CD4-positive, alpha-beta T cell (primary cell): ENCODE data around the gene ILDR1. TPM values are rescaled to one million over a fixed set of nuclear protein-coding genes. Genes with fewer than 3 reads are reported as not detected.

Experiments used
- ATAC-seq: fragments of 200-7000 bp; cut with Tn5 transposase; one replicate; pipeline ENCODE4 v1.10.0; 2022; ENCODE audit warnings: mild to moderate bottlenecking; ENCODE audit not compliant: poor library complexity
- CTCF ChIA-PET: fragments of 350-600 bp; sonication (Branson Sonifier 250); formaldehyde crosslinking; loops from one replicate; lab custom pipeline; 2021; ENCODE audit warnings: antibody characterized with exemption, inconsistent platforms; lab: Charles Lee
- POLR2A ChIA-PET: fragments of 350-600 bp; sonication (Branson Sonifier 250); formaldehyde crosslinking; loops from one replicate; lab custom pipeline; 2021; ENCODE audit warnings: antibody characterized with exemption, inconsistent platforms; lab: Charles Lee
- DNase-seq, 14 experiments: peaks; one replicate each; pipeline ENCODE4 v3.0.0-alpha.2; 2013 to 2020; ENCODE audit warnings: mixed read lengths in 2 of 14
- H3K27ac ChIP-seq, 2 donors: one replicate each; pipeline versions ENCODE4 v1.5.1 to v1.7.0; 2013; ENCODE audit warnings: low read length in 2 of 2, low read depth in 1 of 2, mild to moderate bottlenecking in 1 of 2
- H3K27me3 ChIP-seq, 2 experiments: 1 replicate in 1 of 2; 2 replicates in 1 of 2; pipeline versions ENCODE4 v1.6.1 to v1.7.0; 2013; ENCODE audit warnings: low read length in 2 of 2, control low read depth in 1 of 2, mild to moderate bottlenecking in 1 of 2, moderate library complexity in 1 of 2; ENCODE audit not compliant: insufficient read depth in 2 of 2, control insufficient read depth in 1 of 2
- H3K36me3 ChIP-seq: one replicate; pipeline ENCODE4 v1.6.1; 2013; ENCODE audit warnings: low read length, control low read depth; ENCODE audit not compliant: insufficient read depth
- H3K4me1 ChIP-seq: one replicate; pipeline ENCODE4 v1.6.1; 2013; ENCODE audit warnings: low read length, control low read depth; ENCODE audit not compliant: insufficient read depth
- H3K4me3 ChIP-seq: one replicate; pipeline ENCODE4 v1.5.1; 2013; ENCODE audit warnings: mild to moderate bottlenecking, low read length, moderate library complexity
- H3K9me3 ChIP-seq, 2 experiments: 1 replicate in 1 of 2; 2 replicates in 1 of 2; pipeline versions ENCODE4 v1.6.1 to v1.7.0; 2013; ENCODE audit warnings: low read length in 2 of 2, mild to moderate bottlenecking in 2 of 2, control low read depth in 1 of 2, moderate library complexity in 1 of 2; ENCODE audit not compliant: control insufficient read depth in 1 of 2, insufficient read depth in 1 of 2
- H3K27ac Mint-ChIP-seq: one replicate; pipeline ENCODE4 v1.8.0; 2020; ENCODE audit warnings: mixed read lengths
- H3K27me3 Mint-ChIP-seq: one replicate; pipeline ENCODE4 v1.8.0; 2021; ENCODE audit warnings: mixed read lengths
- H3K36me3 Mint-ChIP-seq: one replicate; pipeline ENCODE4 v1.8.0; 2021; ENCODE audit warnings: low read depth, mixed read lengths
- H3K4me1 Mint-ChIP-seq: one replicate; pipeline ENCODE4 v1.8.0; 2021; ENCODE audit warnings: low read depth, mixed read lengths
- H3K4me3 Mint-ChIP-seq: one replicate; pipeline ENCODE4 v1.8.0; 2020; ENCODE audit warnings: mild to moderate bottlenecking, mixed read lengths
- H3K9me3 Mint-ChIP-seq: one replicate; pipeline ENCODE4 v1.8.0; 2020; ENCODE audit warnings: mixed read lengths
- CTCF ChIP-seq: fragments of 200-600 bp; IDR thresholded peaks from one replicate; pipeline ENCODE4 v1.8.0; 2022; ENCODE audit warnings: antibody characterized with exemption, mild to moderate bottlenecking
- intact Hi-C, 2 experiments: fragments of 100-400 bp; cut with DNase I in 1 of 2; cut with micrococcal nuclease in 1 of 2; formaldehyde crosslinking; loops; one replicate each; pipeline versions ENCODE4 v1.15.1 to v1.9.0; 2023 to 2025; cut with DNase I, micrococcal nuclease
- total RNA-seq, 174 experiments: library from RNA in 2 of 174; stranded (reverse) in 2 of 174; gene quantifications; one replicate each; pipeline ENCODE4 v1.2.3 and lab custom pipeline; 2021 to 2026

The ILDR1 gene
- total RNA-seq, 2 experiments from 2014 or later, result not detected

GRCh38 chr3:121975702-121976302, 46.2 kb downstream of the ILDR1 start:
- no peaks in the 10 kb centered on the region for H3K36me3 Mint-ChIP-seq
- no peaks in the 10 kb centered on the region for H3K27me3 Mint-ChIP-seq
- H3K4me3 ChIP-seq, result no peak overlapping the region
- no peak for TF ChIP-seq CTCF
- no peak overlapping the region for H3K27ac Mint-ChIP-seq
- DNase-seq (no peak), ATAC-seq (no peak)
- H3K4me1 Mint-ChIP-seq, result no peaks in the 10 kb centered on the region
- no peaks in the 10 kb centered on the region for H3K27me3 ChIP-seq
- H3K9me3 Mint-ChIP-seq, result peaks cover 7% of the 10 kb centered on the region
- H3K4me3 Mint-ChIP-seq, result no peak overlapping the region
- ChIA-PET CTCF (no interaction called here), POLR2A (no interaction called here)
- intact Hi-C loops, result no loop called here
- no peak overlapping the region for H3K27ac ChIP-seq
- no peaks in the 10 kb centered on the region for H3K4me1 ChIP-seq
- peaks cover 0 to 7% of the 10 kb centered on the region in 2 experiments for H3K9me3 ChIP-seq
- no peaks in the 10 kb centered on the region for H3K36me3 ChIP-seq

- no peaks in the 10 kb centered on the region for H3K27me3 ChIP-seq
- peaks cover 7% of the 10 kb centered on the region for H3K9me3 Mint-ChIP-seq
- no peaks in the 10 kb centered on the region for H3K4me1 Mint-ChIP-seq
- H3K9me3 ChIP-seq, result peaks cover 0 to 7% of the 10 kb centered on the region in 2 experiments
- ChIA-PET POLR2A (no interaction called here), CTCF (no interaction called here)
- no peaks in the 10 kb centered on the region for H3K4me1 ChIP-seq
- H3K36me3 Mint-ChIP-seq, result no peaks in the 10 kb centered on the region
- ATAC-seq, result no peak
- H3K27ac ChIP-seq, result no peak overlapping the region
- no peaks in the 10 kb centered on the region for H3K36me3 ChIP-seq
- TF ChIP-seq CTCF, result no peak
- no peaks in the 10 kb centered on the region for H3K27me3 Mint-ChIP-seq
- H3K4me3 ChIP-seq, result no peak overlapping the region
- H3K4me3 Mint-ChIP-seq, result no peak overlapping the region
- intact Hi-C loops, result no loop called here
- DNase-seq, result no peak
- H3K27ac Mint-ChIP-seq, result no peak overlapping the region
These were observed 47.4 kb downstream of the ILDR1 start for GRCh38 chr3:121974601-121975111.

GRCh38 chr3:121970047-121970446, 52.0 kb downstream of the ILDR1 start:
- no peaks in the 10 kb centered on the region for H3K36me3 ChIP-seq
- no peak overlapping the region for H3K27ac ChIP-seq
- H3K4me3 ChIP-seq, result no peak overlapping the region
- Mint-ChIP-seq H3K9me3 (peaks cover 20% of the 10 kb centered on the region), H3K4me1 (no peaks in the 10 kb centered on the region), H3K36me3 (no peaks in the 10 kb centered on the region), H3K4me3 (no peak overlapping the region), H3K27ac (no peak overlapping the region), H3K27me3 (peaks cover 4% of the 10 kb centered on the region)
- H3K4me1 ChIP-seq, result no peaks in the 10 kb centered on the region
- TF ChIP-seq CTCF, result no peak
- DNase-seq, result no peak
- ATAC-seq, result no peak
- H3K27me3 ChIP-seq, result no peaks in the 10 kb centered on the region
- no peaks in the 10 kb centered on the region for H3K9me3 ChIP-seq
- POLR2A ChIA-PET, result no interaction called here
- CTCF ChIA-PET, result no interaction called here
- intact Hi-C loops, result no loop called here
